IPS DF 6.9 (cell line): ENCODE measurements around the gene NUB1.
A peak's percentile ranks its signal among the peaks of the same experiment; 100 is the strongest.

Experiments
- DNase-seq: peaks from one replicate; pipeline ENCODE4 v3.0.0-alpha.2; 2013; ENCODE audit warnings: low read depth, low spot score
- H3K27ac ChIP-seq: one replicate; pipeline ENCODE4 v1.5.1; 2013; ENCODE audit warnings: low read length, control low read depth
- H3K27me3 ChIP-seq: 2 replicates; pipeline ENCODE4 v1.6.1; 2013; ENCODE audit warnings: mild to moderate bottlenecking, low read length; ENCODE audit not compliant: control insufficient read depth, insufficient read depth
- H3K36me3 ChIP-seq: 2 replicates; pipeline ENCODE4 v1.6.1; 2013; ENCODE audit warnings: low read length; ENCODE audit not compliant: control insufficient read depth, insufficient read depth
- H3K4me1 ChIP-seq: 2 replicates; pipeline ENCODE4 v1.6.1; 2013; ENCODE audit warnings: low read length; ENCODE audit not compliant: control insufficient read depth, insufficient read depth
- H3K4me3 ChIP-seq: 2 replicates; pipeline ENCODE4 v1.5.1; 2013; ENCODE audit warnings: mild to moderate bottlenecking, low read length
- H3K9me3 ChIP-seq: 2 replicates; pipeline ENCODE4 v1.6.1; 2013; ENCODE audit warnings: low read length, inconsistent platforms; ENCODE audit not compliant: control insufficient read depth, insufficient read depth
- WGBS: extraction: QIAGEN DNeasy Blood & Tissue Kit; methylation state at CpG from one replicate; pipeline ENCODE4 v1.1.7; 2013; ENCODE audit warnings: mixed read lengths, missing lambda C conversion rate; ENCODE audit not compliant: insufficient read length, insufficient coverage; 5-methylcytosine and 5-hydroxymethylcytosine counted together

Gene NUB1

DNA sequence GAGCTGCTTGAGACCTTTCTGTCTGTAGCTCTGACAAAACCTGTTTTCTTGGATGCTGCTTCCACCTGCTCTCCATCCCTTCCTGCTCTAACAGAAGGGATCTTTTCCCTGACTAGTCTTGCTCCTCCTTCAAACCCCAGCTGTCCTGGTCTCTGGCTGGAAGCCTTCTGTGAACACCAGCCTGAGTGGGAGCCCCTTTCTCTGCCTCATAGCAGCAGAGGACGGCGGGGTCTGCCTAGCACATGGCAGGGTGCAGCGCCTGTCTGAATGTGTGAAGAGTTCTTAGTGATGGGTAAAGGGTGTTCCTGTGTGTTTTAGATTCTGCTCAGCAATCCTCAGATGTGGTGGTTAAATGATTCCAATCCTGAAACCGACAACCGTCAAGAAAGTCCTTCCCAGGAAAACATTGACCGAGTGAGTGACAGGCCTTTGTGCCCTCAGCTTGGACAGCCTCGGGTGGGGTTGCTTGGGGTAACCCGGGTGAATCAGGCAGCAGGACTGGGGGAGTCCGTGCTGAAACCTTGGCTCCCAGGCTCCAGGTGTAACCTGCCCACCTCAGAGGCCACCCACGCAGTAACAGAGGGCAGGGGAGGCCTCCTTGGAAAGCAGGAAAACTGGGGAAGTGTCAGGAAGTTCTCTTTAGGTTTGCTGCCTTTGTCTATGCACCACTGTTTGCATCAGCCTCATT lies 34.1 kb downstream of the NUB1 start:
- WGBS = no CpG with 5 or more reads among the region's 10 CpGs
- 0 out of 2 replicates have a peak, but pooled peaks cover 9% of the 10 kb centered on the region for H3K36me3 ChIP-seq

DNA sequence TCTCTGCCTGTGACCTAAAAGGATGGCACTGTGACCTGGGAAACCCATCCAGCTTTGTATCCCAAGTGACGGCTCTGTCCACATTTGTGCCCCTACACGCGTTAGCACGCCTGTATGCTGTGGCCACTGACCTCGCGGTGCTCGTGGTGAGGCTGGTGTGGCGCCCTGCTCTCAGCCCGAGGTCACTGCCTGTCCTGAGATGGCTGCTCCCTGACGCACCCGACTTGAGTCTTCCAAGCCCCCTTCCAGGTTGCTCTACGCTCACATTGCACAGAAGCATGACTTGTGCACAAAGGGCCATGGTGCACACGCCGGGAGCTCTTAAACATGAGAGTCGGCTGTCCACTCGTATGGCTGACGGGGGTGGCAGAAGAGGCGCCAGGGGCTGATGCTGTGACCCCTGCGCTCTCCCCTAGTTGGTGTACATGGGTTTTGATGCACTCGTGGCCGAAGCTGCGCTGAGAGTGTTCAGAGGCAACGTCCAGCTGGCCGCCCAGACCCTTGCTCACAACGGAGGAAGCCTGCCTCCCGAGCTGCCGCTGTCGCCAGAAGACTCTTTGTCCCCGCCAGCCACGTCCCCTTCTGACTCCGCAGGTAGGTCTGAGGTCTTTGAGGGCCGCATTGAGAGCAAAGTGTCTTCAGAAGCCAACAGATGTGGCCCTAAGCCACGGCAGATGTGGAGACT lies 34.7 kb downstream of the NUB1 start:
- no CpG with 5 or more reads among the region's 33 CpGs for WGBS
- H3K36me3 ChIP-seq = 0 out of 2 replicates have a peak, but pooled peaks cover 9% of the 10 kb centered on the region
- no peak overlapping the region for H3K27ac ChIP-seq
- no peaks in the 10 kb centered on the region for H3K9me3 ChIP-seq
- no peak for DNase-seq
- peaks cover 5% of the 10 kb centered on the region for H3K4me1 ChIP-seq
- H3K4me3 ChIP-seq = no peak overlapping the region
- no peaks in the 10 kb centered on the region for H3K27me3 ChIP-seq

More for the DNA sequence above, 34.1 kb downstream of the NUB1 start:
- H3K9me3 ChIP-seq = no peaks in the 10 kb centered on the region
- H3K4me1 ChIP-seq = peaks cover 4% of the 10 kb centered on the region; the same call in 1 of the 2 replicates
- no peak overlapping the region for H3K27ac ChIP-seq
- H3K4me3 ChIP-seq = no peak overlapping the region
- DNase-seq = no peak
- H3K27me3 ChIP-seq = no peaks in the 10 kb centered on the region

DNA sequence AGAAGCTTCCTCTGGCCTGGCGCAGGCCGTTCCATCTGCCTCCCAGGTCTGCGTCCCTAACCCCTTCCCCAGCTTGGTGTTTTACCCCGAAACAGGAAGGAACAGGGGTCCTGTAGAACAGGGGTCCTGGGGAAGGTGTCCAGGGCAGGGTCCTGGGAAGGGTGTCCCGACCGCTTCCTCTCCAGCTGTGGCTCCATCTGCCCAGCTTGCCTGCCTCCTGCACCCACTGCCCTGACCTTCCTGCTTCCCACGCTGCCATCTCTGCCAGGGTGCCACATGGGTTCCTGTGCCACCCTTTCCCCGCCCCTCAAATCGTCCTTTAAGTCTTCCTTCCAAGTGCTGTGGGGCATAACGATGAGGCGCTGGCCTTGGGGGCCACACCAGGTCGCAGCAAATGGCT lies 35.8 kb downstream of the NUB1 start:
- DNase-seq = no peak
- H3K4me3 ChIP-seq = no peak overlapping the region
- no peaks in the 10 kb centered on the region for H3K9me3 ChIP-seq
- H3K27ac ChIP-seq = no peak overlapping the region
- no CpG with 5 or more reads among the region's 12 CpGs for WGBS
- H3K36me3 ChIP-seq = 0 out of 2 replicates have a peak, but pooled peaks cover 9% of the 10 kb centered on the region
- H3K27me3 ChIP-seq = peaks cover 2% of the 10 kb centered on the region; the same call in 1 of the 2 replicates
- peaks cover 5% of the 10 kb centered on the region for H3K4me1 ChIP-seq

DNA sequence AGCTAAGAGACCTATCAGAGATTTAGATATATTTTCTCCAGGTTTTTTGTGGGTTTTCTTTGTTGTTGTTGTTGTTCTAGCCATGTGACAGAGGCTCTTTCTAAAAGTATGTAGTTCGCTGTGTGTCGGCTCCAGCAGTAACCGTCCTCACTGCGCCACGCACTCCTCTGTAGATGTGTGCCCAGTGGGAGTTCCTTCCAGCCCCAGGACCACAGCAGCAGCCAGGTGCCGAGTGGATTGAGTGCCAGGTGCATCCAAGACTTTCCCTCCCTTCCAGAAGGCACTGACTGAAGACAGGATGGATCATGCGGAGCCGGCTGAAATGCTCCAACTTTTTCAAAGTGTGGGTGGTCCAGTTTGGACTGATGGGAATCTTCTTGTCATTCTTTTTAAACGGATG lies 36.4 kb downstream of the NUB1 start:
- H3K27ac ChIP-seq = no peak overlapping the region
- peaks cover 5% of the 10 kb centered on the region; the same call in 1 of the 2 replicates for H3K27me3 ChIP-seq
- H3K9me3 ChIP-seq = no peaks in the 10 kb centered on the region
- no peak for DNase-seq
- no peak overlapping the region for H3K4me3 ChIP-seq
- H3K36me3 ChIP-seq = 0 out of 2 replicates have a peak, but pooled peaks cover 9% of the 10 kb centered on the region
- whole genome bisulfite sequencing = no CpG with 5 or more reads among the region's 9 CpGs
- H3K4me1 ChIP-seq = peaks cover 2% of the 10 kb centered on the region; the same call in 1 of the 2 replicates

DNA sequence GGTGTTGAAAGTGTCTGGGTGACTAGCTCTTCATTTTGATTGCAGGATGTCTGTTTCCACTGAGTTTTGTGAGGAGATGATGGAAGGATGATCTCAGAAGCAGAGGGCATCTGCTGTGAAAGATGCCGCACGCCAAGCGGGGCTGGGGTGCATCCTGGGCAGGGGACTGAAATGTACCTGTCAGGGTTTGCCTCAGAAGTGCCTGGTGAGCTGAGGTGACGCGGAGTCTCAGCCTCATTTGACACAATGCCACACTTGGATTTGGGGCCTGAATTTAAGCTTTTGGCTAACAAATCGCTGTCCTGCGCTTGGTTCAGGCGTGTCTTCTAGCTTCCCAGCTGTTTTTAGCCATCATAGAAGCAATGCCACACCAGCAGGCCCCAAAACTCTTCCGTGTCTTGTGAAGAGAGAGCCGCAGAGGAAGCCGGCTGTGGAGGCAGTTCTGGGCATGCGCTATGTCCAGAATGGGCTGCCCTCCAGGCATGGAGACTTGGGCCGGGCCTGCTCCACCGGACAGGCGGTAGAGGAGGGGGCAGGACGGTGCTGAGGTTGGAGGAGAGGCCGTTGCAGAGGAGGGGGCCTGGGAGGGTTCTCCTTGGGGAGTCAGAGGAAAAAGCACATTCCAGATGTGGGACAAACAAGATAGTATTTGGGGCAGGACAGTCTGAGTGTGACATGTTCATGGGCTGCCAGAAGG lies 37.0 kb downstream of the NUB1 start:
- no peak overlapping the region for H3K27ac ChIP-seq
- H3K4me3 ChIP-seq = no peak overlapping the region
- H3K27me3 ChIP-seq = peaks cover 5% of the 10 kb centered on the region; the same call in 1 of the 2 replicates
- no peak for DNase-seq
- H3K36me3 ChIP-seq = 0 out of 2 replicates have a peak, but pooled peaks cover 9% of the 10 kb centered on the region
- no CpG with 5 or more reads among the region's 17 CpGs for WGBS
- peaks cover 2% of the 10 kb centered on the region; the same call in 1 of the 2 replicates for H3K4me1 ChIP-seq
- H3K9me3 ChIP-seq = no peaks in the 10 kb centered on the region

DNA sequence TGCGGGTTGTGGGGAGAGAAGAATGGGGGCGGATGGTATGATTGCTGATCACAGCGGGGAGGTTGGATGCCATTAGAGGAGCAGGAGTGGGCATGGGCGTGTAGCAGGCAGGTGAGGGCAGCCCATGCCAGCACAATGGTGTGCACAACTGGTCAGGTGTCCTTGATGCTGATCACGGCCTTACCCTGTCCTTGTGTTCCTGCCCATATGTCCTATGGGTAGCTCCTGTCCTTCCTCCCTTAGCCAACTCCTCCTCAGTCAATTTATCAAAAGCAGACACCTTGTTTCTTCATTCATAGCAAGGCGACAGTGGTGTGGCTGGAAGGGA lies 37.5 kb downstream of the NUB1 start:
- no CpG with 5 or more reads among the region's 6 CpGs for WGBS
- H3K4me1 ChIP-seq = peaks cover 2% of the 10 kb centered on the region; the same call in 1 of the 2 replicates
- no peak overlapping the region for H3K27ac ChIP-seq
- H3K36me3 ChIP-seq = 0 out of 2 replicates have a peak, but pooled peaks cover 9% of the 10 kb centered on the region
- no peak for DNase-seq
- H3K9me3 ChIP-seq = no peaks in the 10 kb centered on the region
- H3K4me3 ChIP-seq = no peak overlapping the region
- H3K27me3 ChIP-seq = peaks cover 5% of the 10 kb centered on the region; the same call in 1 of the 2 replicates

DNA sequence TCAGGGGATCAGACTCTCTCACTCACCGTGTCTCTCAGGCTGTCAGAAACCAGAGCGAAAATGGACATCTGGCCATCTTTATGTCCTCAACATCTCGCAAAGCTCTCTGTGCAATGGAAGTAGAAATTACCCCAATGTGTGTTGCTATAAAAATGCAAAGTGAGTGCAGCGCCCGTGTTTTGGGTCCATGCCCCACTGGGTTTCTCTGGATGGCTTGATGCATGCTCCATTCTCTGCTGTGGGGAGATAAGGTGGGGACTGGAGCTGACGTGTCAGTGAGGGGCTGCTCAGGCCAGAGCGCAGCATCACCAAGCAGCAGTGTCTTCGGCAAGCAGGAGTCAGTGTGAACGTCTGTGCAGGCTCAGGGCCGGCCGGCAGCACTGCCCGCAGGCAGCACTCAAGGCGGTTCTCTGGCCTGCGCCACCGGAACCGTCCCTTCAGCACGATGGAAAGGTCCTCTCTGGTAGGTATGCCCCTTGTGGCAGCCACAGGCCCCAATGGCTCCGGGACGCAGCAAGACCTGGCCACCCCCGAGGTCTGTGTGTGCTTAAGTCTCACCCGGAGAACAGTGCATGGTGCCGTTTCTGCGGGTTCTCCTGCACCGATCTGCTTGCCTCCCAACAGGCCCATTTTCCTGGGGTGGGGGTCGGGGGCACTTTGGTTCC lies 38.1 kb downstream of the NUB1 start:
- no peak overlapping the region for H3K27ac ChIP-seq
- H3K36me3 ChIP-seq = 0 out of 2 replicates have a peak, but pooled peaks cover 9% of the 10 kb centered on the region
- H3K27me3 ChIP-seq = peaks cover 5% of the 10 kb centered on the region; the same call in 1 of the 2 replicates
- H3K9me3 ChIP-seq = no peaks in the 10 kb centered on the region
- no peak overlapping the region for H3K4me3 ChIP-seq
- no peak for DNase-seq
- H3K4me1 ChIP-seq = peaks cover 2% of the 10 kb centered on the region; the same call in 1 of the 2 replicates
- no CpG with 5 or more reads among the region's 25 CpGs for WGBS

DNA sequence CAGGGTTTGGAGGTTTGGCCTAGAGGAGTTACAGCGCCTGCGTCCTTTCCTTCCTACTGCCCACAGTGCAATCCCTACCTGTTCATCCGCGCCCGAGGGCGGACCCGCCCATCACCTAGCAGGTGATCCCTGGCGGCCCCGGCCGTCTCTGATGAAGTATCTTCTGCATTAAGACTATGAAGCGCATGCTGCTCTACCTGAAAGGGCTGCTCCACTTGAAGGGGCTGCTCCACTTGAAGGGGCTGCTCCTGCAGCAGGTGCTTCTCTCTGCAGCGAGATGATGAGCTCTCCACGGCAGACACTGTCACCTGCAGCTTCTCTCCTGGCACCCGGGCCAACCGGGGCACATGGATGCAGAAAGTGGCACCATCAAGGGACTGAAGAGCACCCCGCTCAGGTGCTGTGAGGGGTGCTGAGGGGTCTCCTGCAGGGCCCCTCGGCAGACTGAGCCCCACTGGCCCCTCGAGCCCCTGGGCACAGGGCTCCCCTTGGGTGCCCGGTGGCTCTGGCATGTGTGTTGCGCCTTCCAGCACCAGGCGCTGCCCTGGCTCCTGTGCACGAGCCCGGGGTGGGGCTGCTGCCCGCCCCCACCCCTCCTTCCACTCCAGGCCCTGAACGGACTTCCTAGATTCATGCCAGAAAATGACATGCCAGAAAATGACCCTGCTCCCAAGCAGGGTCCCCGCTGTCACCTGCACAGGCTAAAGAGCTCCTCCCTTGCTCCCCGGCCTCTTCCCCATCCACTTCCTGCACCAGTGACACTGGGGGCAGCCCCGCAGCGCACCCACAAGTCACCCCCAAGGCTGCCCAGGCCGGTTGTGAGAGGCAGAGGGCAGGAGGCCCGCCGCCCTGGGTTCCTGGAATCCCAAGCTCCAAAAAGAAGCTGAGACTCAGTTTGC lies 38.8 kb downstream of the NUB1 start:
- Histone ChIP-seq H3K4me3 (no peak overlapping the region), H3K9me3 (no peaks in the 10 kb centered on the region), H3K36me3 (0 out of 2 replicates have a peak, but pooled peaks cover 9% of the 10 kb centered on the region), H3K27me3 (peaks cover 5% of the 10 kb centered on the region; the same call in 1 of the 2 replicates), H3K27ac (no peak overlapping the region), H3K4me1 (peaks cover 2% of the 10 kb centered on the region; the same call in 1 of the 2 replicates)
- DNase-seq = no peak
- no CpG with 5 or more reads among the region's 32 CpGs for WGBS

DNA sequence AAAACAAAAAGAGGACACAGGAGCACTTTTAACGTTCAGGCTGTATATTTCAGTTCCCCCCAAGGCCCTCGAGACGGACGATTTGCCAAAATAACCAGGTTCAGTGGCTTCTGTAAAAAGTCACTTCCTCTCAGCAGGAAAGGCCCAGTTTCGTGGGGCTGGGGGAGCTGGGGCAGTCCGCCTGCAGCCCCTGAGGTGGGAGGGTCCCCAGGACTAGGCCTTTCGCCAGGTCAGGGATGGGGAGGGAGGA lies 39.4 kb downstream of the NUB1 start:
- H3K4me3 ChIP-seq = peak overlapping the region; percentile 35; the same call in 1 of the 2 replicates
- H3K9me3 ChIP-seq = no peaks in the 10 kb centered on the region
- WGBS = no CpG with 5 or more reads among the region's 7 CpGs
- peaks cover 2% of the 10 kb centered on the region; the same call in 1 of the 2 replicates for H3K4me1 ChIP-seq
- H3K36me3 ChIP-seq = 0 out of 2 replicates have a peak, but pooled peaks cover 9% of the 10 kb centered on the region
- peaks cover 5% of the 10 kb centered on the region; the same call in 1 of the 2 replicates for H3K27me3 ChIP-seq
- DNase-seq = no peak
- no peak overlapping the region for H3K27ac ChIP-seq
